Measurements from ENCODE around the gene SLC19A1.

GRCh38 chr21:45528028-45528705 is 14.1 kb downstream of the SLC19A1 start:
- TF ChIP-seq POLR2AphosphoS5 (IDR thresholded peaks at IDR 0.05; ENCODE audit: borderline replicate concordance, low read depth, low read length): no peak
- no peak for TF ChIP-seq EZH2 (IDR thresholded peaks at IDR 0.05)

Data from SK-N-MC (cell line).